NB4 (cell line): ENCODE measurements around the gene LTBP2.

ENCODE experiments used
- DNase-seq: peaks from one replicate; pipeline ENCODE4 v3.0.0; 2010; ENCODE audit warnings: low read depth
- H3K4me3 ChIP-seq: one replicate; pipeline ENCODE4 v1.5.1; 2011; ENCODE audit warnings: mild to moderate bottlenecking, low read depth, low read length, moderate library complexity
- CTCF ChIP-seq: IDR thresholded peaks from one replicate; pipeline ENCODE4 v1.5.1; 2012; ENCODE audit warnings: low read depth, low read length
- MAX ChIP-seq: IDR thresholded peaks from 2 replicates; pipeline ENCODE4 v1.6.1; 2011; ENCODE audit warnings: low read depth, low read length
- MYC ChIP-seq: IDR thresholded peaks from 2 replicates; pipeline ENCODE4 v1.6.1; 2011; ENCODE audit warnings: low read depth, low read length
- POLR2A ChIP-seq: IDR thresholded peaks from 2 replicates; pipeline ENCODE4 v1.6.1; 2011; ENCODE audit warnings: mild to moderate bottlenecking; ENCODE audit not compliant: insufficient read length; ENCODE audit errors: extremely low read depth

The LTBP2 gene

GRCh38 chr14:74649167-74649566 lies 37.1 kb upstream of the LTBP2 start:
- no peak overlapping the region for H3K4me3 ChIP-seq
- DNase-seq: no peak
- TF ChIP-seq MAX: no peak

GRCh38 chr14:74648601-74649000 lies 36.6 kb upstream of the LTBP2 start:
- no peak for DNase-seq
- no peak overlapping the region for H3K4me3 ChIP-seq
- TF ChIP-seq POLR2A: no peak
- no peak for TF ChIP-seq CTCF
- no peak for TF ChIP-seq MYC
- TF ChIP-seq MAX: no peak

- TF ChIP-seq CTCF (no peak), MYC (no peak), POLR2A (no peak), MAX (no peak)
- H3K4me3 ChIP-seq: no peak overlapping the region
- no peak for DNase-seq
These were observed 35.8 kb upstream of the LTBP2 start for GRCh38 chr14:74647678-74648461.

GRCh38 chr14:74647061-74647677 lies 35.1 kb upstream of the LTBP2 start:
- TF ChIP-seq MYC: no peak
- DNase-seq: no peak
- H3K4me3 ChIP-seq: no peak overlapping the region

- no peak for TF ChIP-seq CTCF
- TF ChIP-seq POLR2A: no peak
- no peak for TF ChIP-seq MYC
- no peak for TF ChIP-seq MAX
- H3K4me3 ChIP-seq: no peak overlapping the region
- DNase-seq: no peak
These were observed 33.9 kb upstream of the LTBP2 start for GRCh38 chr14:74645756-74646470.

GRCh38 chr14:74645244-74645643 lies 33.2 kb upstream of the LTBP2 start:
- TF ChIP-seq CTCF: no peak
- no peak for TF ChIP-seq POLR2A
- TF ChIP-seq MAX: no peak
- TF ChIP-seq MYC: no peak
- H3K4me3 ChIP-seq: no peak overlapping the region
- no peak for DNase-seq
